Measurements from ENCODE around the gene TRPC4AP.

- TF ChIP-seq ZFP30 (CRISPR knock-in tag; IDR thresholded peaks at IDR 0.05) (no peak), ISL1 (CRISPR knock-in tag; IDR thresholded peaks at IDR 0.05) (no peak), ZFP3 (CRISPR knock-in tag; IDR thresholded peaks at IDR 0.05) (no peak), SNAI2 (CRISPR knock-in tag; IDR thresholded peaks at IDR 0.05) (no peak), ESRRG (CRISPR knock-in tag; IDR thresholded peaks at IDR 0.05) (no peak), GLIS3 (CRISPR knock-in tag; IDR thresholded peaks at IDR 0.05) (no peak), ARNTL (CRISPR knock-in tag; IDR thresholded peaks at IDR 0.05; ENCODE audit: borderline replicate concordance, low read depth) (no peak), PATZ1 (CRISPR knock-in tag; IDR thresholded peaks at IDR 0.05; ENCODE audit: borderline replicate concordance) (no peak)
These were observed 90.0 kb downstream of the TRPC4AP start for GRCh38 chr20:35002426-35003210.
